GM19099 (cell line): ENCODE results near the gene TESK2.

Source experiments
- POLR2A ChIP-seq: IDR thresholded peaks from 3 replicates; pipeline ENCODE4 v1.6.1; 2011; ENCODE audit warnings: low read depth; ENCODE audit not compliant: insufficient read length; ENCODE audit errors: extremely low read depth

Gene TESK2

GRCh38 chr1:45299981-45300668, 190.8 kb downstream of the TESK2 start:
- no peak for TF ChIP-seq POLR2A

- TF ChIP-seq POLR2A: no peak
Measured at GRCh38 chr1:45299296-45299695, 191.7 kb downstream of the TESK2 start.

- TF ChIP-seq POLR2A: no peak
Measured at GRCh38 chr1:45297666-45298356, 193.2 kb downstream of the TESK2 start.
